HCT116 (cell line): ENCODE measurements around the gene TNFRSF19.

ENCODE experiments used
- CTCF ChIP-seq, 3 experiments: fragments of 200-600 bp in 1 of 3; sonication (generic) in 1 of 3; IDR thresholded peaks in 2 of 3; conservative IDR thresholded peaks in 1 of 3; 2 replicates each; pipeline ENCODE4 v1.5.1; 2012 to 2017; ENCODE audit warnings: low read depth in 2 of 3, low read length in 2 of 3, antibody characterized with exemption in 1 of 3, borderline replicate concordance in 1 of 3, control low read depth in 1 of 3, mild to moderate bottlenecking in 1 of 3, mixed read lengths in 1 of 3, mixed run types in 1 of 3, moderate library complexity in 1 of 3; ENCODE audit not compliant: insufficient read depth in 1 of 3
- EZH2 ChIP-seq: fragments of 200-600 bp; sonication (generic); IDR thresholded peaks from 2 replicates; pipeline ENCODE4 v1.6.1; 2017; ENCODE audit warnings: antibody characterized with exemption, mixed run types
- POLR2A ChIP-seq: IDR thresholded peaks from 2 replicates; pipeline ENCODE4 v1.7.0; 2011; ENCODE audit warnings: borderline replicate concordance; ENCODE audit not compliant: insufficient read depth, insufficient read length; ENCODE audit errors: extremely low read depth
- POLR2AphosphoS5 ChIP-seq: IDR thresholded peaks from 2 replicates; pipeline ENCODE4 v1.6.1; 2011; ENCODE audit warnings: mild to moderate bottlenecking, low read depth, low read length, moderate library complexity
- SRF ChIP-seq: IDR thresholded peaks from 2 replicates; pipeline ENCODE4 v1.6.1; 2012; ENCODE audit warnings: low read depth
- YY1 ChIP-seq: IDR thresholded peaks from 2 replicates; pipeline ENCODE4 v1.6.1; 2011; ENCODE audit warnings: low read length, low read depth, moderate library complexity, mild to moderate bottlenecking; ENCODE audit not compliant: insufficient replicate concordance; ENCODE audit errors: extremely low read depth
- TF ChIP-seq, protein P1 (sequence below): IDR thresholded peaks from 2 replicates; pipeline ENCODE4 v1.6.1; 2012; ENCODE audit warnings: low read depth

- TF ChIP-seq POLR2AphosphoS5 (no peak), CTCF (IDR thresholded peaks at IDR 0.05 in 2 of 3, conservative IDR thresholded peaks at IDR 0.05 in 1 of 3; ENCODE audit: borderline replicate concordance in 1 of 3, insufficient read depth in 1 of 3, low read depth in 2 of 3, low read length in 2 of 3) (no peak), YY1 (no peak), POLR2A (no peak), SRF (no peak), EZH2 (no peak)
- TF ChIP-seq, protein P1, sequence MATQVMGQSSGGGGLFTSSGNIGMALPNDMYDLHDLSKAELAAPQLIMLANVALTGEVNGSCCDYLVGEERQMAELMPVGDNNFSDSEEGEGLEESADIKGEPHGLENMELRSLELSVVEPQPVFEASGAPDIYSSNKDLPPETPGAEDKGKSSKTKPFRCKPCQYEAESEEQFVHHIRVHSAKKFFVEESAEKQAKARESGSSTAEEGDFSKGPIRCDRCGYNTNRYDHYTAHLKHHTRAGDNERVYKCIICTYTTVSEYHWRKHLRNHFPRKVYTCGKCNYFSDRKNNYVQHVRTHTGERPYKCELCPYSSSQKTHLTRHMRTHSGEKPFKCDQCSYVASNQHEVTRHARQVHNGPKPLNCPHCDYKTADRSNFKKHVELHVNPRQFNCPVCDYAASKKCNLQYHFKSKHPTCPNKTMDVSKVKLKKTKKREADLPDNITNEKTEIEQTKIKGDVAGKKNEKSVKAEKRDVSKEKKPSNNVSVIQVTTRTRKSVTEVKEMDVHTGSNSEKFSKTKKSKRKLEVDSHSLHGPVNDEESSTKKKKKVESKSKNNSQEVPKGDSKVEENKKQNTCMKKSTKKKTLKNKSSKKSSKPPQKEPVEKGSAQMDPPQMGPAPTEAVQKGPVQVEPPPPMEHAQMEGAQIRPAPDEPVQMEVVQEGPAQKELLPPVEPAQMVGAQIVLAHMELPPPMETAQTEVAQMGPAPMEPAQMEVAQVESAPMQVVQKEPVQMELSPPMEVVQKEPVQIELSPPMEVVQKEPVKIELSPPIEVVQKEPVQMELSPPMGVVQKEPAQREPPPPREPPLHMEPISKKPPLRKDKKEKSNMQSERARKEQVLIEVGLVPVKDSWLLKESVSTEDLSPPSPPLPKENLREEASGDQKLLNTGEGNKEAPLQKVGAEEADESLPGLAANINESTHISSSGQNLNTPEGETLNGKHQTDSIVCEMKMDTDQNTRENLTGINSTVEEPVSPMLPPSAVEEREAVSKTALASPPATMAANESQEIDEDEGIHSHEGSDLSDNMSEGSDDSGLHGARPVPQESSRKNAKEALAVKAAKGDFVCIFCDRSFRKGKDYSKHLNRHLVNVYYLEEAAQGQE: no peak
These were observed 48.1 kb downstream of the TNFRSF19 start for GRCh38 chr13:23618341-23618740.
